ENCODE data around the gene ZNF581. TPM values are rescaled to one million over a fixed set of nuclear protein-coding genes. Genes with fewer than 3 reads are reported as not detected.

Gene ZNF581
- total and polyA plus RNA-seq, 5 donors from 2014 or later, result 23.7 to 36.6 (median 33.8) TPM

GRCh38 chr19:55685776-55686175, 42.3 kb downstream of the ZNF581 start:
- Mint-ChIP-seq H3K9me3 (no peaks in the 10 kb centered on the region), H3K27ac (peak overlapping the region in 2 of 3 donors; percentile 43 to 59), H3K4me3 (no peak overlapping the region), H3K36me3 (peaks cover 5% of the 10 kb centered on the region), H3K27me3 (no peaks in the 10 kb centered on the region), H3K4me1 (peaks cover 0 to 23% (median 7%) of the 10 kb centered on the region in 4 donors)
- Histone ChIP-seq H3K27me3 (ENCODE audit: control insufficient read depth, insufficient read depth, low read length) (no peaks in the 10 kb centered on the region), H3K27ac (ENCODE audit: insufficient read depth, low read length, poor library complexity, severe bottlenecking) (no peak overlapping the region), H3K9me3 (ENCODE audit: control insufficient read depth in 2 of 2, low read length in 2 of 2) (no peaks in the 10 kb centered on the region), H3K36me3 (ENCODE audit: control insufficient read depth, insufficient read depth, low read length) (peaks cover 64% of the 10 kb centered on the region), H3K4me3 (ENCODE audit: low read depth, low read length) (no peak overlapping the region), H3K4me1 (ENCODE audit: control insufficient read depth, insufficient read depth, low read length, poor library complexity, severe bottlenecking) (peaks cover 4% of the 10 kb centered on the region)
- DNase-seq (no peak), ATAC-seq (ENCODE audit: low read depth in 2 of 2) (no peak)

- ATAC-seq (ENCODE audit: low read depth in 2 of 2), result no peak
Measured at GRCh38 chr19:55686311-55687050, 43.0 kb downstream of the ZNF581 start.

GRCh38 chr19:55687281-55688201, 44.1 kb downstream of the ZNF581 start:
- Histone ChIP-seq H3K36me3 (ENCODE audit: control insufficient read depth, insufficient read depth, low read length) (peaks cover 52% of the 10 kb centered on the region), H3K4me1 (ENCODE audit: control insufficient read depth, insufficient read depth, low read length, poor library complexity, severe bottlenecking) (no peaks in the 10 kb centered on the region), H3K27me3 (ENCODE audit: control insufficient read depth, insufficient read depth, low read length) (no peaks in the 10 kb centered on the region), H3K27ac (ENCODE audit: insufficient read depth, low read length, poor library complexity, severe bottlenecking) (no peak overlapping the region), H3K4me3 (ENCODE audit: low read depth, low read length) (no peak overlapping the region), H3K9me3 (ENCODE audit: control insufficient read depth in 2 of 2, low read length in 2 of 2) (no peaks in the 10 kb centered on the region)
- Mint-ChIP-seq H3K27me3 (no peaks in the 10 kb centered on the region), H3K27ac (no peak overlapping the region), H3K4me3 (no peak overlapping the region), H3K4me1 (peaks cover 0 to 23% (median 4%) of the 10 kb centered on the region in 4 donors), H3K36me3 (peaks cover 5% of the 10 kb centered on the region), H3K9me3 (no peaks in the 10 kb centered on the region)
- no peak for ATAC-seq (ENCODE audit: low read depth in 2 of 2)
- no peak for DNase-seq

More at GRCh38 chr19:55686311-55687050, 43.0 kb downstream of the ZNF581 start:
- H3K9me3 ChIP-seq (ENCODE audit: control insufficient read depth in 2 of 2, low read length in 2 of 2), result no peaks in the 10 kb centered on the region
- Mint-ChIP-seq H3K4me1 (peaks cover 0 to 23% (median 6%) of the 10 kb centered on the region in 4 donors), H3K9me3 (no peaks in the 10 kb centered on the region), H3K27ac (no peak overlapping the region), H3K27me3 (no peaks in the 10 kb centered on the region), H3K36me3 (peaks cover 5% of the 10 kb centered on the region), H3K4me3 (peak overlapping the region in 1 of 4 donors; percentile 21)
- no peak overlapping the region for H3K27ac ChIP-seq (ENCODE audit: insufficient read depth, low read length, poor library complexity, severe bottlenecking)
- H3K36me3 ChIP-seq (ENCODE audit: control insufficient read depth, insufficient read depth, low read length), result peaks cover 61% of the 10 kb centered on the region
- no peaks in the 10 kb centered on the region for H3K27me3 ChIP-seq (ENCODE audit: control insufficient read depth, insufficient read depth, low read length)
- no peak overlapping the region for H3K4me3 ChIP-seq (ENCODE audit: low read depth, low read length)
- DNase-seq, result no peak
- peaks cover 4% of the 10 kb centered on the region for H3K4me1 ChIP-seq (ENCODE audit: control insufficient read depth, insufficient read depth, low read length, poor library complexity, severe bottlenecking)

- Histone ChIP-seq H3K4me1 (ENCODE audit: control insufficient read depth, insufficient read depth, low read length, poor library complexity, severe bottlenecking) (no peaks in the 10 kb centered on the region), H3K27me3 (ENCODE audit: control insufficient read depth, insufficient read depth, low read length) (no peaks in the 10 kb centered on the region), H3K27ac (ENCODE audit: insufficient read depth, low read length, poor library complexity, severe bottlenecking) (no peak overlapping the region), H3K4me3 (ENCODE audit: low read depth, low read length) (no peak overlapping the region), H3K36me3 (ENCODE audit: control insufficient read depth, insufficient read depth, low read length) (peaks cover 60% of the 10 kb centered on the region), H3K9me3 (ENCODE audit: control insufficient read depth in 2 of 2, low read length in 2 of 2) (no peaks in the 10 kb centered on the region)
- Mint-ChIP-seq H3K4me1 (peaks cover 0 to 21% (median 4%) of the 10 kb centered on the region in 4 donors), H3K36me3 (peaks cover 5% of the 10 kb centered on the region), H3K9me3 (no peaks in the 10 kb centered on the region), H3K27ac (no peak overlapping the region), H3K27me3 (no peaks in the 10 kb centered on the region), H3K4me3 (no peak overlapping the region)
- DNase-seq, result no peak
- ATAC-seq (ENCODE audit: low read depth in 2 of 2), result no peak
Measured at GRCh38 chr19:55688422-55689218, 45.2 kb downstream of the ZNF581 start.

GRCh38 chr19:55689411-55690108, 46.1 kb downstream of the ZNF581 start:
- Mint-ChIP-seq H3K27ac (peak overlapping the region in 1 of 3 donors; percentile 56), H3K27me3 (no peaks in the 10 kb centered on the region), H3K4me3 (peak overlapping the region in 1 of 4 donors; percentile 15), H3K4me1 (peaks cover 0 to 15% (median 2%) of the 10 kb centered on the region in 4 donors), H3K9me3 (no peaks in the 10 kb centered on the region), H3K36me3 (peaks cover 5% of the 10 kb centered on the region)
- H3K27me3 ChIP-seq (ENCODE audit: control insufficient read depth, insufficient read depth, low read length), result no peaks in the 10 kb centered on the region
- no peak overlapping the region for H3K27ac ChIP-seq (ENCODE audit: insufficient read depth, low read length, poor library complexity, severe bottlenecking)
- H3K36me3 ChIP-seq (ENCODE audit: control insufficient read depth, insufficient read depth, low read length), result peaks cover 60% of the 10 kb centered on the region
- H3K9me3 ChIP-seq (ENCODE audit: control insufficient read depth in 2 of 2, low read length in 2 of 2), result no peaks in the 10 kb centered on the region
- H3K4me1 ChIP-seq (ENCODE audit: control insufficient read depth, insufficient read depth, low read length, poor library complexity, severe bottlenecking), result no peaks in the 10 kb centered on the region
- no peak overlapping the region for H3K4me3 ChIP-seq (ENCODE audit: low read depth, low read length)
- DNase-seq (no peak), ATAC-seq (ENCODE audit: low read depth in 2 of 2) (no peak)

GRCh38 chr19:55690109-55690768, 46.8 kb downstream of the ZNF581 start:
- Histone ChIP-seq H3K9me3 (ENCODE audit: control insufficient read depth in 2 of 2, low read length in 2 of 2) (no peaks in the 10 kb centered on the region), H3K27ac (ENCODE audit: insufficient read depth, low read length, poor library complexity, severe bottlenecking) (no peak overlapping the region), H3K4me1 (ENCODE audit: control insufficient read depth, insufficient read depth, low read length, poor library complexity, severe bottlenecking) (no peaks in the 10 kb centered on the region), H3K4me3 (ENCODE audit: low read depth, low read length) (no peak overlapping the region), H3K36me3 (ENCODE audit: control insufficient read depth, insufficient read depth, low read length) (peaks cover 58% of the 10 kb centered on the region), H3K27me3 (ENCODE audit: control insufficient read depth, insufficient read depth, low read length) (no peaks in the 10 kb centered on the region)
- Mint-ChIP-seq H3K27me3 (no peaks in the 10 kb centered on the region), H3K27ac (no peak overlapping the region), H3K36me3 (peaks cover 5% of the 10 kb centered on the region), H3K9me3 (no peaks in the 10 kb centered on the region), H3K4me3 (no peak overlapping the region), H3K4me1 (peaks cover 0 to 15% (median 0%) of the 10 kb centered on the region in 4 donors)
- ATAC-seq (ENCODE audit: low read depth in 2 of 2) (no peak), DNase-seq (no peak)
